NOMO-1 treated with dmso at 0.1 percent for 144 hours (cell line): ENCODE measurements around the gene CKB.
A peak's percentile ranks its signal among the peaks of the same experiment; 100 is the strongest.

Experiments
- DNase-seq: peaks from one replicate; lab custom pipeline; 2025; ENCODE audit not compliant: unreplicated experiment; lab: John Stamatoyannopoulos, UW

The CKB gene

DNA sequence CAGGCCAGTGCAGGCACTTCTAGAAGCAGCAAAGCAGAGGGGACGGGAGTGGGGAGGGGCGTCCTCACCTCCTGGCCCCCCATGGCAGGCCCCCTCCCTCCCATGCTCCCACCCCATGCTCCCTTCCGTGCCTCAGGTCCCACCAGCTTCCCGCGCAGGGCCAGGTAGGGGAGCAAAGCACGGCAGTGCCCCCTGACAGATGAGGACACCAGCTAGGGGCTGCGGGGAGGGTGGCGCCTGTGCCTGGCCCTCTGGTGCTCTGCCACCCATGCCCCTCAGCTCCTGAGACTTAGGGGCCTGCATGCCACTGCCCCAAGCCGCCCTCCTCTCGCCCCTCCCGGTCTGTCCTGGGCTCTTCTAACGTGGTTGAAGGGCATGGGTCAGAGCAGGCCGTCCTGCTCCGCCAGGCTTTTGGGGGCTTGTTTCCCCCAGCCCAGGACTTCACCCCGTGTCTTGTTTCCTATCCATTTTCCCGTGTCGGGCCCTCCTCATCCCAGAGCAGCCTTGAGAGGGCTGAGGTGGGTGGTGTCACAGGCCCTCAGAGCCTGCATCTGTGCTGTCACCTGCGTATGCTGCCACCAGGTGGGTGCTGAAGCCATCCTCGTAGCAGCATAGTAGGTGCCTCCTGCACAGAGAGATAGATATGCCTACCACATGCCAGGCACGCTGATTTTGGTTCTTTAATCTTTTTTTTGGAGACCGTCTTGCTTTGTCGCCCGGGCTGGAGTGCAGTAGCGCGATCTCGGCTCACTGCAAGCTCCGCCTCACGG, 16.6 kb upstream of the CKB start:
- DNase-seq = no peak

DNA sequence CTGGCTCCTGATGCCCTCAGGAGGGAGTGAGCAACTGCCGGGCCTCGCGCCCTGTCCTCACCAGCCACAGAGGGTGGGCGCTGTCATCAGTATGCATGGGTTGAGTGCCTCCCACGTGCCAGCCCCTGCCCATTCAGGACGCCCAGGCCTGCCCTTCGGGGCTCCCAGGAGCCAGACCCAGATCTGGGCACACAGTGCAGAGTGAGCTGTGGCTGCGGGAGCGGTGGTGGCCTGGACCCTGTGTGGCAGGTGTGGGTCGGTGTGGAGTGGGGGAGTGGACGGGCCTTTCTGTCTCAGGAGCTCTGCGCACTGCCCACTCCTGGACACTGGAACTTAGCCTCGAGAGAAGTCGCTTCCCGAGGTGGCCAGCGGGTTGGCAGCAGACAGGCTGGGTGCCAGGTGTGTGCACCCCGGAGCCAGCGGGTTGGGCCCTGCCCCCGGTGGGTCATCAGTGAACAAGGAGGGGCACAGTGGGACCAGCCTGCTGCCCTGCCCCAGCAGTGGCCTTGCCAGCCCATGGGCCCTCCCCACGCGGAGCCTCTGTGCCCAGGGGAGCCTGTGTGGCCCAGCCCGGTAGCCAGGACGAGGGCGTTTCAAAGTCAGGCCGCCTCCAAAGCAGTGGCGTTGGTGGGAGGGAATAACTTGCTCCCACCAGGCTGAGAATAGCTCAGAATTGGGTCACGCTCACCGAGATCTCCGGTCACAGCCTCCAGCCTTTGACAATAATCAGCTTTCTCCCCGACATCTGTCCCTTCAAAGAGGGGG, 15.8 kb upstream of the CKB start:
- no peak for DNase-seq

DNA sequence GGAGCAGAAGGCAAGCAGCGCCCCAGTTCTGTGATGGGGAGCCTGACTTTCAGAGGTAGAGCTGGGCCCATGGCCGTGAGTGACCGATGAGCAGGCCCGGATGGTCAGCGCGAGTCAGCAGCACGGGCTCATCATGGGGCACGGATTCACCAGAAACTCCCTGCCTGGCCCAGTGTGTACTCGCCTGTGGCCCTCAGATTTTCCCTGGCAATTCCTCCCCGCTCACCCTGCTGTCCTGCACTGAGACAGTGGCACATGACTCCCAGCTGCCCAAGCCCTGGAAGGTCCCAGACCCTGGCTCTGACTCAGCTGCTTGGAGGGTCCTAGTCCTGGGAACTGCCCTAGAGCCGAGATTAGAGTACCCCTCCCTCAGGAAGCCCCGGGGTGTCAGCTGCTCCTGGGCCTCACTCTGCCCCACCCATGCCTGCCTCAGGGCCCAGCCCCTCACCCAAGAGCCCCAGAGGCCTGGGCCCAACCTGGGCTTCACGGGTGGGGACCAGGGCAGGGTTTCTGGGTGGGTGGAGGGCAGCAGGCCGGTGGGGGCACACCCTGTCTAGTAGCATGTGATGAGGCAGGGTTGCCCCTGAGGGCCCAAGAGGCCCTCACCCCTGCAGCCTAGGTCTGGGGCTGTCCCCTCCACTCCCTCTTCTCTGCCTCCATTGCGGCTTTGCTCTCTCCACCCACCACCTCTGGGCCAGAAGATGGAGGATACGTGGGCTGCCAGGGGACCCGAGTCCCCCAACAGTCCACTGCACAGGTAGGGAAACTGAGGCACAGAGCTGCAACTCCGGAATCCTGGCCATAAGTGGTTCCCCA, 14.8 kb upstream of the CKB start:
- DNase-seq = no peak

DNA sequence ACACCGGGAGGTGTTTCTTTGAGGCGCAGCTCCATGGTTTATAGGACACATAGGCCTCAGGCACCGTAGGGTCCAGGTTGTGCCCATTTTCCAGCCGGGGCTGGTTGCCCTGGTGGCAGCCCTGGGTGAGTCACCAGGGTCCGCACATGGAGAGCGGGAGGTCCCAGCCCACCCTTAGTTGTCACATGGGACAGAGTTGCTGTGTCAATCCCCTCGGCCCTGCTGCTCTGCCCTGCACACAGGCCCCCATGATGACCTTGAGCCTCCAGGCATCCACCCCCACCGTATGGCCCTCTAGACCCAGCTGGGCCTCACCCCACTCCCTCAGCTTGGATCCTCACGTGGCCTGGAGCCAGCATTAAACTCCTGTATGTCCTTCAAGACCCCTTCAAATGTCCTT, 14.1 kb upstream of the CKB start:
- no peak for DNase-seq

- DNase-seq = no peak
Observed at GRCh38 chr14:103535891-103536565, 13.4 kb upstream of the CKB start.

DNA sequence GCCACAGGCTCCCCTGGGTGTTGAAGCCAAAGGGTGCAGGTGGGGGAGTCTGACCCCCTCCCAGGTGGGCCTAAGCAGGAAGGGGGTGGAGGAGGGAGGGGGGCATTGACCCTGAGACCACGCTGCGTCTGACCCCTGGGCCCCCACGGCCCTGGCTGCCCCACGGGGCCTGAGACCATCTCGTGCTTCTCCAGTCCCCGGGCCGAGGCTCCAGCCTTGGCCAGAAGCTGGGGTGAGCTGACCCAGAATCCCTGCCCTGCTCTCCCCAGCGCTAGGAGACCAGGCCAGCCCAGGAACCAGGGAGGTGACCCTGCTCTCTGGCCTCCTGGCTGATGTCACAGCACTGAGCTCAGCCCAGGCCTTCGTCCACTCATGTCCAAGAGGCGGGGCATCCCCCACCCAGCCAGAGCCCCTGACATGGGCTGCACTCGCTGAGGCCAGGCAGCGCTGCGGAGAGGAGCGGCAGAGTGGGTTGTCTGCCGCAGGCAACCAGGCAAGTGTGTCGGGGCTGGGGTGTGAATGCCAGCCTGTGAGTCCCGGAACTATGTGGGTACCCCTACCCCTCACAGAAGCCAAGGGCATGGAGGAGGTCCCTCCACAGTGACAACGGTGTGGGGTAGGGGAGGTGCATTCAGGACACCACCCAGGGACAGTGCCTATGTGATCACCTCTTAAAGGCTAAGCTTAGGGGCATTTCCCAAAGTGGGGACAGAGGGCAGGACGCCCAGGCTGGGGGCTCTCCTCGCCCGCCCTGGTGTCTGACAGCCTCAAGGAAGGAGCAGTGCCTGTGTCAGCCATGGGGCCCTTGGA, 12.7 kb upstream of the CKB start:
- DNase-seq = no peak

DNA sequence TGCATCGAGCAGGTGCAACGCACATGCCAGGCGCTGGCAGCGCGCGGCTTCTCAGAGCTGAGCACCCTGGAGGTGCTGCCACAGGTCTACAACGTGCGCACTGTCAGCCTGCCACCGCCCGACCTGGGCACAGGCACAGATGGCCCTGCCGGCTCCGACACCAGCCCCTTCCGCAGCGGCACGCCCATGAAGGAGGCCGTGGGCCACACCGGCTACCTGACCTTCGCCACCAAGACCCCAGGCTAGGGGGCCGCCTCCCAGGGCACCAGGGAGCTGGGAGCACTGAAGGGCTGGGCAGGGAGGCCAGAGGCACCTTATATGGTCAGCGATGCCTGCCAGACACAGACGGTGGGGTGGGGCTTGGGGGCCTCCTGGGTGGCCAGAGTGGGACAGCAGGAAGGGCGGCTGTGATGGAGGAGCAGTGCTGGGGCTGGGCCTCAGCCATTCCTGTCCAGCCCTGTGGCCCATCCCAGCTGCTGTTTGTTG, 12.0 kb upstream of the CKB start:
- no peak for DNase-seq

DNA sequence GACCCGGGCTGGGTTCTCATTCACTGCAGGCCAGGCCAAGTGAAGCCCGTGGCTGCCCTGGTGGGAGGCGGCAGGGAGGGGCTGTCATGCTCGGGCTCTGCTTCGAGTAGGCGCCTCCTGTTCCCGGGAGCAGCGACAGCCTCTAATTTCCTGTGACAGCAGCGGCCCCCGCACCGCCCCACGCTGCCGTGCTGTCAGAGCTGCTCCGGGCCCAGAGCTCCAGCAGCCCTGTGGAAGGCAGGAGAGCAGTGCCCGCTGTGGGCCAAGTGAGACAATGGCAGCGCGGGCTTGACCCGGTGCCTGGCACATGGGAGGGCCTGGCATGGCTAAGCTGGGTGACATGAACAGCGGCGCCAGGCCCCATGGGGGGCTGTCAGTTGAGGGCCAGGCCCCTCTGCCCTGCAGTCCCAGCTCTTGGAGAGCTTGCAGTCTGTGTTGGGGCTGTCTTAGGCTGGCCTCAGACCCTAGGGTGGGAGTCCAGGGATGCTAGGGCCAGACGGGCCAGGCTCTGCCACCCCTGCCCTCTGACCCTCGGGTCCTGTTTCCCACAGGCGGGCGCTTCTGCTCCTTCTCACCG, 11.5 kb upstream of the CKB start:
- DNase-seq = no peak

DNA sequence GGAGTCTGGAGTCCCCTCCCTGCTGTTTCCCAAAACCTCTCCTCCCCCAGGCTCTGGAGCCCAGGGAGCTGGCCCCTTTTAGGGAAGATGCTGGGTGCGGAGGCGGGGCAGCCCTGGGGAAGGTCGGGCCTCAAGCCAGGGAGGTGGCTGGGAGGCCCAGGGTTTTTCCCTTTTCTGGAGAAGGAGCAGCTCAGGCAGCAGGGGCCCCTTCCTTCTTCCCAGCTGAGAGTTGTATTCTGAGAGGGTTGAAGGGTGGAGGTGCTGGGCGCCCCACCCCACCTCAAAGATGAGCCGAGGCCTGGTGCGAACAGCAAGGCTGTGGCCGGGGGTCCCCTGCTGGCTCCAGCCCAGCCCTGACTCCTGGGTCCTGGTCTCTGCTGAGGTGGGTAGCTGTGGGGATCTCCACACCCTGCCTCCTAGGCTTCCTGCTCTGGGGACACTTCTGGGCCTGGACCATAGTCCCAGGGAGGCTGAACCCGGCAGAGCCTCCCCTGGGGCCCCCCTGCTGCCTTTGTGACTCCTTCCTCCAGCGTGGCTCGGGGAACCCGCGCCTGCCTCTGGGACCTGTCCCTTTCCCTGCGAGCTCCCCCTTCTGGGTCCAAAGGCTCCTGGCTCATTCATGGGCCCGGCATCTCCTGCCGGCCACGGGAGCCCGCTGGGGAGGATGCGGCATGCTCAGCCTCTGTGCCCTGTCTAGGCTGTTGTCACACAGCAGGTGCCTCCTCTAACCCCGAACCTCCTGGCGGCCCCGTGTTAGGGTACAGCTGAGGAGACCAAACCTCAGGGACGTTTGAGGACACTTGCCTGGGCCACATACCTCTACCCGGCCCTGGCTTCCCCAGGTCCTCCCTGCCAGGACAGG, 10.7 kb upstream of the CKB start:
- no peak for DNase-seq

DNA sequence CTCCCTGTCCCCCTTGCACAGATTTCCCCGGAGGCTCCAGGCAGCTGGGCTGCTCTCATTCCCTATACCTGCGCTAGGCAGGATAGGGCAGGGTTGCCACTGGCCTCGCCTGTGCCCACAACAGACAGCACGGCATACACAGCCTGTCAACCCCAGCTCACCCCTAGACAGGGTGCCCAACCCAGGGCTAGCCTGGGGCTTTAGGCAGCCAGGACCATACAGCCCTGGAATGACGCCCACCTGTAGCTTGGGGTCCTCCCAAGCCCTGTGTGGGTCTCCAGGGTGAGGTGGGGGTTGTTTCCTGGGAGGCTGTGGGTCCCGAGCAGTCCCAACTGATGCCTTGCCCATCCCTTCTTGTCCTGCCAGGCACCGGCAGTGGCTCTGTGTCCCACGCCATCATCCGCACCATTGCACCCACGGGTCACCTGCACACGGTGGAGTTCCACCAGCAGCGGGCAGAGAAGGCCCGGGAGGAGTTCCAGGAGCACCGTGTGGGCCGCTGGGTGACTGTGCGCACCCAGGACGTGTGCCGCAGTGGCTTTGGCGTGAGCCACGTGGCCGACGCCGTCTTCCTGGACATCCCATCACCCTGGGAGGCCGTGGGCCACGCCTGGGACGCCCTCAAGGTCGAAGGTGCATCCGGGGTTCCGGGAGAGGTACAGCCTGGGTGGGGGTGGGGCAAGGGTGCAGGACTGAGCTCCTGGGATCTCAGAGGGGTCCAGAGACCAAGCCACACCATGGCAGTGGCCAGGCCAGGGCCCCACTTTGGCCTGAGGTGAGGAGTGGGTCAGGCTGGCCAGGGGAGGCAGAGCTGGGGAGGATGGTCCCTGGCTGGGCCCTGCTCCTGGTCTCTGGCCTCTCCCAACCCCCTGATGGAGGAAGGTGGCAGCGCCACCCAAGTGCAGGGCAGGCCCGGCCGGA, 9.8 kb upstream of the CKB start:
- no peak for DNase-seq

DNA sequence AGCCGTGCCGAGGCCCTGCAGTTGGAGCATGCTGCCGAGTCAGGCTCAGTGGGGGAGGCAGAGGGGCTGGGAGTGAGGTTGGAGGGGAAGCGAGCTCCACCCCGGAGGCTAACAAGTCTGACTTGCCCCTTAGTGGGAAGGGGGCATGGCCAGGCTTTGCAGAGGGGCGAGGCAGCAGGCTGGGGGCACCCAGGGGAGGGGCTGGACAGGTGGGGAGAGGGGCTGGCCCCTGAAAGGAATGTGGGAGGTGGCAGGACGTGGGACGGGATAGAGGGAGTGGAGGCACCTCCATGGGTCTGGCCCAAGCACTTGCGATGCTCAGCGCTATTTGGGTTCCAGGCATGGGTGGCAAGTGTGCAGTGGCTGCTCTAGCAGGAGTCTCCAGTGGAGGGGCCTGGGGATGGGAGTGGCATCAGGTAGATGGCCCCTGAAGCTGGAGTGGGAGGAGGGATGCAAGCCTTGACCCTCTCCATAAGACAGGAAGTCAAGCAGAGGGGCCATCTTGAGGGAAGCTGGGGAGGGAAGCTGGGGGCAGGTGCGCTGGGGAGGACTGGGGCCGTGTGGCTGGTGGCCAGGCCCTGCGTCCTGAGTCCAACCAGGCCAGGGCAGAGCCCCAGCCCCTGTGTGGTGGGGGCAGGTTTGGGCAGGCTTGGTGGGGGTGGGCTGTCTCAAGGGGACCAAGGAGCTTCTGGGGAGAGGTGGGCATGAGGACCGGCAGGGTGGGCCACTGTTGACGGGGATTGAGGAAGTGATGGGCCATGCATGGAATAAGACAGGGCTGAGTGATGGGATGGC, 9.0 kb upstream of the CKB start:
- no peak for DNase-seq

GRCh38 chr14:103530831-103531230, 8.2 kb upstream of the CKB start:
- DNase-seq = no peak

- no peak for DNase-seq
Observed at GRCh38 chr14:103530390-103530789, 7.8 kb upstream of the CKB start.

DNA sequence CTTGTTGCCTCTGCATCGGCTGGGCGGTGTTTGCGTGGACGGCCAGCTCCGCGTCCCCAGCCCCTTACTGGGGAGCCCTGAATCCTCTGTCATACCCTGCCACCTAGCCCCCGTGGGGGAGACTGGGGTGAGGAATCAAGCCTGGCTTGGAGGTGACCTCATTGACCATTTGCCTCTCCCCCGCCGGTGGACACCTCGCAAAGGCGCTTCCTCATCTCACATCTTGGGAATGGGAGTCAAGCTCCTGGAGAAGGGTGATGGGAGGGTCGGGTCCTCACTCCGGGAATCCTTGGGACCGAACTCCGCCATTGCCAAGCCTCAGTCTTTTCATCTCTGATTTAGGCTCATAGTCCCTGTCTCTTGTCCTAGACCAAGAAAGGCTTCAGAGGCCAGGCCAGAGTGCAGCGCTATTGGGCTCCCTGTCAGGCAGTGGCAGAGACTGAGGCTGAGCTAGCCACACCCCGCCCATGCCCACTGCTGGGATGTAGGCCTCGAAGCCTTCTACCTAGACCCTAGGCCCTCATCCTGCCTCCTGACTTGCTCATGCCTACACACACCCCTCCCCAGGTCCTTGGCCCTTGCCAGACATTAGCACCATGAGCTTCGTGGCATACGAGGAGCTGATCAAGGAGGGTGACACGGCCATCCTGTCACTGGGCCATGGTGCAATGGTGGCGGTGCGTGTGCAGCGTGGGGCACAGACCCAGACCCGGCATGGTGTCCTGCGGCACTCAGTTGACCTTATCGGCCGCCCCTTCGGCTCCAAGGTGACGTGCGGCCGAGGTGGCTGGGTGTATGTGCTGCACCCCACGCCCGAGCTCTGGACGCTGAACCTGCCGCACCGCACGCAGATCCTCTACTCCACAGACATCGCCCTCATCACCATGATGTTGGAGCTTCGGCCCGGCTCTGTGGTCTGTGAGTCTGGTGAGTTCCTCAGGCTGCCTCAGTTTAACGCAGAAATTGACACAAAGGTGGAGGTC, 7.0 kb upstream of the CKB start:
- no peak for DNase-seq

GRCh38 chr14:103528587-103529382, 6.2 kb upstream of the CKB start, which contains the start of gene TRMT61A:
Gene TRMT61A, plus strand, starts transcription at chr14:103529196. Its CDS starts 783 bp downstream, at chr14:103529979.
- DNase-seq = peak; percentile 40
